Stimulated activated effector memory CD8-positive, alpha-beta T cell treated with anti-CD3 and anti-CD28 coated beads, Interleukin-12 subunit alpha, Interleukin-12 subunit beta, amount 100 ng/mL, for 72 hours (primary cell): ENCODE measurements around the gene MTPN.

ENCODE experiments used
- ATAC-seq: fragments of 150-1000 bp; cut with Tn5 transposase; 2 replicates; pipeline ENCODE4 v1.10.0; 2021
- DNase-seq, 2 donors: peaks; one replicate each; pipeline ENCODE4 v3.0.0; 2021 to 2022; ENCODE audit warnings: low spot score in 2 of 2
- H3K27ac Mint-ChIP-seq: one replicate; pipeline ENCODE4 v1.8.0; 2022; ENCODE audit warnings: mild to moderate bottlenecking, mixed read lengths
- H3K36me3 Mint-ChIP-seq: one replicate; pipeline ENCODE4 v1.8.0; 2022; ENCODE audit warnings: mild to moderate bottlenecking, mixed read lengths
- H3K4me1 Mint-ChIP-seq: one replicate; pipeline ENCODE4 v1.8.0; 2022; ENCODE audit warnings: mixed read lengths
- H3K4me3 Mint-ChIP-seq: one replicate; pipeline ENCODE4 v1.8.0; 2022; ENCODE audit warnings: mild to moderate bottlenecking, mixed read lengths
- H3K9me3 Mint-ChIP-seq: one replicate; pipeline ENCODE4 v1.8.0; 2022; ENCODE audit warnings: mixed read lengths

MTPN gene

GRCh38 chr7:135995748-135996147 lies 18.6 kb upstream of the MTPN start:
- no peak for DNase-seq
- ATAC-seq: no peak
- H3K4me1 Mint-ChIP-seq: peaks cover 32% of the 10 kb centered on the region
- H3K4me3 Mint-ChIP-seq: no peak overlapping the region
- no peaks in the 10 kb centered on the region for H3K9me3 Mint-ChIP-seq
- H3K36me3 Mint-ChIP-seq: peaks cover 6% of the 10 kb centered on the region
- H3K27ac Mint-ChIP-seq: no peak overlapping the region

DNA sequence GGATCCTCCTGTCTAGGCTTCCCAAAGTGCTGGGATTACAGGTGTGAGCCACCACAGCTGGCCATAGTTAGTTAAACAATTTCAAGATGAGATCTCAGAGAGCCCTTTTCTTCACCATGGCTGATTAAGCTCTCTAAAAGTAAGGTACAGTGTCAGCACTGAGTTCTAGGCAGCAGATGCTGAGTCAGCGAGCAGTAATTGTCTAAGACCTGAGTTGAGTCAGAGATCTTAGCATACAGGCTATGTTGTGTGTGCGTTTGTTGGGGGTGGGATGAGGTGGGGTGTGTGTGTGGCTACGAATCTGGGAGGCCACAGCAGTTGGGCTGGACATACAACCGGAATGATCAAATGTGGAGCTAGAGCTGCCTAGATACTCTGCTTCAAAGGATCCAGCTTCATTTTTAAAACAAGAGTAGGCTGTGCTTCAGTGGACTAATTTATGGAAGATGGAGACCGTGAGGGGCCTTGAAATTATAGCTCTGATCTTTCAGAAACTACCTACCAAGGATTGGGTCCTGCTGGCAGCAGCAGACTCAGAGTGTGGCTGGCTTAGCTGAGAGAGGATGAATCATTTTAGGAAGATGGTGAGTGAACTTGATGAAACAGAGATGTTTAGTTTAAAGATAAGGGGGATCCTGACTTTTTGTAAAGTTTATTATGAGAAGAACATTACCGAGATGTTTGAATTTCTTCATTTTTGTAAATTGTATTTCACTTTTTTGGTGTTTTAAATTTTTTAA lies 17.5 kb upstream of the MTPN start:
- Mint-ChIP-seq H3K9me3 (no peaks in the 10 kb centered on the region), H3K36me3 (peaks cover 6% of the 10 kb centered on the region), H3K27ac (peak overlapping the region; percentile 79), H3K4me3 (peak overlapping the region; percentile 24), H3K4me1 (peaks cover 32% of the 10 kb centered on the region)
- ATAC-seq: peak; percentile 92
- peak in 1 of 2 donors; percentile 58 for DNase-seq

DNA sequence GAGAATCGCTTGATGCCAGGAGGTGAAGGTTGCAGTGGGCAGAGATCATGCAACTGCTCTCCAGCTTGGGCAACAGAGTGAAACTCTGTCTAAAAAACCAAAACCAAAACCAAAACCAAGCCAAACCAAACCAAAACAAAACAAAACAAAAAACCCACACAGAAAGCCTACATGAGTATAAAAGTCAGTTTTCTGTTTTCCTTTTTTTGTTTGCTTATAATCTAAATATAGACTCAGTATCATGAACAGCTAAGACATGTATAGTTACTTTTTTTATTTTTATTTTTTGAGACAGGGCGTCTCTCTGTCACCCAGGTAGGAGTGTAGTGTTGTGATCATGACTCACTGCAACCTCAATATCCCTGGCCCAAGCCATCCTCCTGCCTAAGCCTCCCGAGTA lies 16.8 kb upstream of the MTPN start:
- ATAC-seq: peak; percentile 67
- peak overlapping the region; percentile 24 for H3K4me3 Mint-ChIP-seq
- H3K36me3 Mint-ChIP-seq: peaks cover 6% of the 10 kb centered on the region
- no peaks in the 10 kb centered on the region for H3K9me3 Mint-ChIP-seq
- peak overlapping the region; percentile 79 for H3K27ac Mint-ChIP-seq
- no peak for DNase-seq
- peaks cover 32% of the 10 kb centered on the region for H3K4me1 Mint-ChIP-seq

DNA sequence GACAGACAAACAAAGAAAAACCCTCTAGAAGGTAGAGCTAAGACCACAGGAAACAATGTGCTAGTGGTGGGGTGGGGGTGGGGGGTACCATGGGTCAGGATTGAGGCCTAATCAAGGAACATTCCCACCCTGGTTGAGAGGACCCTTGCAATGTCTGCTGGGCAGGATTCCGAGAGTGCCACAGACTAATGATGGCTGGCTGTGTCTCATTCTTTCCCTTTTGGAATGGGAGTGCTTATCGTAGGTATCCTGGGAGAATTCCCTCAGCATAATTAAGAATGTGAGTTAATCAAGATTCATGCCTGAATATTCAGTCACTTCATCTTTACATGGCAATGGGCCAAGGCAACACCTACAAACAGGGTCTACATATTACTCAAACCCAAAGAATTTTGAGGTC lies 14.7 kb upstream of the MTPN start:
- peaks cover 6% of the 10 kb centered on the region for H3K36me3 Mint-ChIP-seq
- peak overlapping the region; percentile 29 for H3K27ac Mint-ChIP-seq
- H3K9me3 Mint-ChIP-seq: no peaks in the 10 kb centered on the region
- H3K4me1 Mint-ChIP-seq: peaks cover 40% of the 10 kb centered on the region
- H3K4me3 Mint-ChIP-seq: no peak overlapping the region
- DNase-seq (no peak), ATAC-seq (no peak)

- Mint-ChIP-seq H3K4me1 (peaks cover 40% of the 10 kb centered on the region), H3K36me3 (peaks cover 6% of the 10 kb centered on the region), H3K27ac (peak overlapping the region; percentile 29), H3K4me3 (peak overlapping the region; percentile 11), H3K9me3 (no peaks in the 10 kb centered on the region)
- ATAC-seq: no peak
- DNase-seq: no peak
Measured at GRCh38 chr7:135991322-135991721, 14.2 kb upstream of the MTPN start.

GRCh38 chr7:135990258-135990657 lies 13.1 kb upstream of the MTPN start:
- Mint-ChIP-seq H3K4me3 (peak overlapping the region; percentile 6), H3K27ac (no peak overlapping the region), H3K36me3 (peaks cover 6% of the 10 kb centered on the region), H3K9me3 (no peaks in the 10 kb centered on the region), H3K4me1 (peaks cover 40% of the 10 kb centered on the region)
- no peak for ATAC-seq
- DNase-seq: no peak

DNA sequence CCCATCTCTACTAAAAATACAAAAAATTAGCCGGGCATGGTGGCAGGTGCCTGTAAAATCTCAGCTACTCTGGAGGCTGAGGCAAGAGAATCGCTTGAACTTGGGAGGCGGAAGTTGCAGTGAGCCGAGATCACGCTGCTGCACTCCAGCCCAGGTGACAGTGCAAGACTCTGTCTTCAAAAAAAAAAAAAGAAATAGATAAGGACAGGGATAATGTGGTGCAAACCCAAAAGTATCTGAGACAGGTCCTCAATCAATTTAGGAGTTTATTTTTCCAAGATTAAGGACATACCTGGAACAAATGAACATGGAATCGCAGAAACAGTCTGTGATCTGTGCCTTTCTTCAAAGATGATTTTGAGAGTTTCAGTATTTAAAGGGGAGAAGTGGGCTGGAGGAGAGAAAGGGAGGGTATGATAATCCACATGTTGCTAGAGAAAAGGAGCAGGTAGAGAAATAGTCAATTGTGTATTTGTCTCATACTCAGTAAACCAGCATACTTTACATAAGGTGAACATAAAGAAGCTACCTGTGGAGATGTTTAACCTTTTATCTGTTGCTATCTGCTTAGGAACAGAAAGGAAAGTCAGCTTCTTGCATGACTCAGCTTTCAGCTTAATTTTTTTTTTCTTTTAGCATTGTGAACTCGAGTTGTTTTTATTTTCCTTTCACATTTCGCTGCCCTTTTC lies 4.9 kb upstream of the MTPN start:
- Mint-ChIP-seq H3K4me3 (peak overlapping the region; percentile 76), H3K27ac (peak overlapping the region; percentile 74), H3K4me1 (peaks cover 50% of the 10 kb centered on the region), H3K36me3 (peaks cover 21% of the 10 kb centered on the region), H3K9me3 (no peaks in the 10 kb centered on the region)
- DNase-seq (no peak), ATAC-seq (no peak)

DNA sequence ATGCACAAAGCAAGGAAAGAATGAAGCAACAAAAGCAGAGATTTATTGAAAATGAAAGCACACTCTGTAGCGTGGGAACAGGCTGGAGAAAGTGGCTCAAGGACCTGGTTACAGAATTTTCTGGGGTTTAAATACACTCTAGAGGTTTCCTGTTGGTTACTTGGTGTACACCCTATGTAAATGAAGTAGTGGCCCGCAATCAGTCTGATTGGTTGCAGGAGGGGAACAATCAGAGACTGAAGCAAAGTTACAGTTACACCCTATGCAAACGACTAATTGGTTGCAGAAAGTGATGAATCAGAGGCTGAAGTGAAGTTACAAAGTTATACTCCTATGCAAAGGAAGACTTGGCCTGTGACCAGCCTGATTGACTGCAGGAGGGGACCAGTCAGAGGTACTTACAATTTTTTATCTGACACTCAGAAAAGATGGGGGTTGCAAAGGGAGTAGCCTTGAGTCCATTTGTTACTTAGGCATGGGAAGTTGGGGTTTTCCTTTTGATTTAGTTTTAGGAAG lies 3.6 kb upstream of the MTPN start:
- Mint-ChIP-seq H3K9me3 (no peaks in the 10 kb centered on the region), H3K27ac (peak overlapping the region; percentile 74), H3K4me3 (peak overlapping the region; percentile 76), H3K36me3 (peaks cover 34% of the 10 kb centered on the region), H3K4me1 (peaks cover 53% of the 10 kb centered on the region)
- DNase-seq (peak in 1 of 2 donors; percentile 75), ATAC-seq (peak; percentile 82)

GRCh38 chr7:135980012-135980551 lies 2.9 kb upstream of the MTPN start:
- no peaks in the 10 kb centered on the region for H3K9me3 Mint-ChIP-seq
- ATAC-seq: no peak
- no peak for DNase-seq
- peak overlapping the region; percentile 76 for H3K4me3 Mint-ChIP-seq
- H3K4me1 Mint-ChIP-seq: peaks cover 57% of the 10 kb centered on the region
- peak overlapping the region; percentile 74 for H3K27ac Mint-ChIP-seq
- H3K36me3 Mint-ChIP-seq: peaks cover 34% of the 10 kb centered on the region

- DNase-seq (no peak), ATAC-seq (no peak)
- Mint-ChIP-seq H3K27ac (peak overlapping the region; percentile 74), H3K4me1 (peaks cover 62% of the 10 kb centered on the region), H3K9me3 (no peaks in the 10 kb centered on the region), H3K36me3 (peaks cover 37% of the 10 kb centered on the region), H3K4me3 (peak overlapping the region; percentile 76)
Measured at GRCh38 chr7:135979471-135980011, 2.4 kb upstream of the MTPN start.

- DNase-seq: no peak
- no peak overlapping the region for H3K27ac Mint-ChIP-seq
- no peaks in the 10 kb centered on the region for H3K9me3 Mint-ChIP-seq
- H3K4me1 Mint-ChIP-seq: peaks cover 66% of the 10 kb centered on the region
- H3K4me3 Mint-ChIP-seq: no peak overlapping the region
- no peak for ATAC-seq
- H3K36me3 Mint-ChIP-seq: peaks cover 44% of the 10 kb centered on the region
Measured at GRCh38 chr7:135978624-135979023, 1.5 kb upstream of the MTPN start.

DNA sequence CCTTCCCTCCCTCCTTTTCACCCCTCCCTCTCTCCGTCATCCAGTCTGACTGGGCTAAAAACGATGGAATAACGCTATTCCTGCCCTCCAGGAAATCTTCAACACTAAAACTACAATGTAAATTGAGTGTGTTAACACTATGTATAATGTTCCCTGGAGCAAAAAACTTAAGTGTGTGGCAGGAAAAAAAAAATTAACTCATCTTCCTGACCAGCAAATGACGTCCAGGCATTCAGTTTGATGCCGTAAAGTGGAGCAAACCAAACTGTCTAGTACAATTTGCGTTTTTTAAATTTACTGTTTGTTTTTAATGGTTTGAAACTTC lies 545 bp upstream of the MTPN start:
- Mint-ChIP-seq H3K27ac (peak overlapping the region; percentile 94), H3K4me1 (peaks cover 70% of the 10 kb centered on the region), H3K4me3 (peak overlapping the region; percentile 89), H3K9me3 (no peaks in the 10 kb centered on the region), H3K36me3 (peaks cover 53% of the 10 kb centered on the region)
- ATAC-seq: no peak
- DNase-seq: no peak

DNA sequence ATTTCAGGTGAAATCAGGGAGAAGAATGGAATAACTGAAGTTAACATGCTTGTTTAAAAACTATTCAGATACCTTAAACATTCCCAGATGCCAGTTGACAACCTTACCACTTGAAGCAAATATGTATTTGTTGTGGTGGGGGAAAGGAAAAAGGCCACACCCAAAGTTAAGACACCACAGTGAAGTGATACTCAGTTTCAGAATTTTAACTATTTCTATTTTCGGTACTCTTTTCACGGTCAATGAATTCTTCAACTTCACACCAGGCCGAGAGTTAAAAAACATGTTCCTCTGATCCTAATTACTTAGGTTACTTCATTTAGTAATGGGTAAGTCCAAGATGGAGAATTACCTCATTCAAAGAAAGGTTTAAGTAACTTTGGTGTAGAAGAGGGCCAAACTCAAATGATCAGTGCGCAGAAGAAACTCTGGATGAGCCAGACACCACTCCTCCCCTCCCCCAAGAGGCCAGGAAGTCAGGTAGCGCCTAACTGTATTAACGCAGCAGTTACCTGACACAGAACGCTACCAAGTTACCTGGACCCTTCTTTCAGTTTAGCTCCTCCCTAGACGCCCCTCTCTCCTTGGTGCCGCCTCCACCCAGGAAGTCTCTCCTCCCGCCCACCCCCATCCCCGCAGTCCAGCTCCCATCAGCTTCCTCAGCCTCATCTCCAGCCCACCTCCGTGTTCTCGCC lies 700 bp downstream of the MTPN start:
- H3K9me3 Mint-ChIP-seq: no peaks in the 10 kb centered on the region
- peaks cover 61% of the 10 kb centered on the region for H3K4me1 Mint-ChIP-seq
- peaks cover 62% of the 10 kb centered on the region for H3K36me3 Mint-ChIP-seq
- peak overlapping the region; percentile 89 for H3K4me3 Mint-ChIP-seq
- ATAC-seq: no peak
- peak overlapping the region; percentile 94 for H3K27ac Mint-ChIP-seq
- no peak for DNase-seq

DNA sequence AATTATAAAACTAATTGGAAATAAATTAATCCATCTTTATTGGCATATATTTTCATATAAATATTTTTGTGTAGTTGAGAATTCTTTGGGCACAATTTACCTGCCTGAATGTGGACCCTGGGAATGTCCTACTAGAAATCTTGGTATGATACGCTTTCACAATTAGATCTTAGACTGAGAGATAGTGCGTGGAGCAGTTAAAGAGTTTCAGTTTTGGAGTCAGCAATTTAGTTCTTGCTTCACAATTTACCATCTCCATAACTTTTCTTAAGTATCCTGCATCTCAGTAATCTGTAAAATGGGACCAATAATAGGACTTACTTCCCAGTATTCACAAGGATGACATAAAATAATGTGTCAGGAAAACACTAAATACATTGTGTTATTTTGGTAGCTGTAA lies 2.0 kb downstream of the MTPN start:
- Mint-ChIP-seq H3K36me3 (peaks cover 62% of the 10 kb centered on the region), H3K4me3 (peak overlapping the region; percentile 89), H3K4me1 (peaks cover 56% of the 10 kb centered on the region), H3K9me3 (no peaks in the 10 kb centered on the region), H3K27ac (no peak overlapping the region)
- ATAC-seq (no peak), DNase-seq (no peak)

- ATAC-seq (peak; percentile 55), DNase-seq (no peak)
- Mint-ChIP-seq H3K9me3 (no peaks in the 10 kb centered on the region), H3K36me3 (peaks cover 67% of the 10 kb centered on the region), H3K4me3 (peak overlapping the region; percentile 89), H3K27ac (peak overlapping the region; percentile 2), H3K4me1 (peaks cover 56% of the 10 kb centered on the region)
Measured at GRCh38 chr7:135974667-135975066, 2.5 kb downstream of the MTPN start.
